NCI-H2029 treated with DMSO at 0.1 percent for 48 hours (cell line): ENCODE results near the gene TSSK2.

Source experiments
- DNase-seq: peaks from one replicate; lab custom pipeline; 2025; lab: John Stamatoyannopoulos, UW

Gene TSSK2

GRCh38 chr22:19106886-19107729 is 24.0 kb upstream of the TSSK2 start:
- no peak for DNase-seq

- DNase-seq: no peak
These were observed 23.4 kb upstream of the TSSK2 start for GRCh38 chr22:19107730-19108074.

GRCh38 chr22:19108807-19109197 is 22.3 kb upstream of the TSSK2 start:
- no peak for DNase-seq

- peak; percentile 30 for DNase-seq
These were observed 21.7 kb upstream of the TSSK2 start for GRCh38 chr22:19109198-19110063.

- no peak for DNase-seq
These were observed 21.0 kb upstream of the TSSK2 start for GRCh38 chr22:19110064-19110458.

GRCh38 chr22:19110646-19111045 is 20.5 kb upstream of the TSSK2 start:
- DNase-seq: no peak

GRCh38 chr22:19111140-19111539 is 20.0 kb upstream of the TSSK2 start:
- DNase-seq: no peak

GRCh38 chr22:19111584-19111983 is 19.5 kb upstream of the TSSK2 start:
- no peak for DNase-seq

- DNase-seq: no peak
These were observed 17.7 kb upstream of the TSSK2 start for GRCh38 chr22:19113429-19113828.

GRCh38 chr22:19114984-19115552 is 16.0 kb upstream of the TSSK2 start:
- no peak for DNase-seq

GRCh38 chr22:19115628-19116027 is 15.5 kb upstream of the TSSK2 start:
- no peak for DNase-seq

GRCh38 chr22:19117111-19117512 is 14.0 kb upstream of the TSSK2 start:
- DNase-seq: peak; percentile 76

GRCh38 chr22:19118329-19118880 is 12.7 kb upstream of the TSSK2 start:
- no peak for DNase-seq

- no peak for DNase-seq
These were observed 11.2 kb upstream of the TSSK2 start for GRCh38 chr22:19119949-19120348.

GRCh38 chr22:19120829-19121630 is 10.1 kb upstream of the TSSK2 start:
- no peak for DNase-seq

- DNase-seq: no peak
These were observed 9.4 kb upstream of the TSSK2 start for GRCh38 chr22:19121631-19122142.

GRCh38 chr22:19122143-19122751 is 8.9 kb upstream of the TSSK2 start, which contains the start of gene DGCR2:
Gene DGCR2, minus strand, starts transcription at chr22:19122412. Its CDS starts 206 bp downstream, at chr22:19122206.
- DNase-seq: peak; percentile 71

- no peak for DNase-seq
These were observed 8.2 kb upstream of the TSSK2 start for GRCh38 chr22:19122752-19123492.

GRCh38 chr22:19123936-19124335 is 7.2 kb upstream of the TSSK2 start:
- DNase-seq: no peak

GRCh38 chr22:19124377-19124776 is 6.7 kb upstream of the TSSK2 start:
- DNase-seq: no peak
